NCI-H1694 (cell line): Measurements from ENCODE around the gene JARID2.

Experiments
- DNase-seq: peaks from one replicate; lab custom pipeline; 2025; lab: John Stamatoyannopoulos, UW

The JARID2 gene

DNA sequence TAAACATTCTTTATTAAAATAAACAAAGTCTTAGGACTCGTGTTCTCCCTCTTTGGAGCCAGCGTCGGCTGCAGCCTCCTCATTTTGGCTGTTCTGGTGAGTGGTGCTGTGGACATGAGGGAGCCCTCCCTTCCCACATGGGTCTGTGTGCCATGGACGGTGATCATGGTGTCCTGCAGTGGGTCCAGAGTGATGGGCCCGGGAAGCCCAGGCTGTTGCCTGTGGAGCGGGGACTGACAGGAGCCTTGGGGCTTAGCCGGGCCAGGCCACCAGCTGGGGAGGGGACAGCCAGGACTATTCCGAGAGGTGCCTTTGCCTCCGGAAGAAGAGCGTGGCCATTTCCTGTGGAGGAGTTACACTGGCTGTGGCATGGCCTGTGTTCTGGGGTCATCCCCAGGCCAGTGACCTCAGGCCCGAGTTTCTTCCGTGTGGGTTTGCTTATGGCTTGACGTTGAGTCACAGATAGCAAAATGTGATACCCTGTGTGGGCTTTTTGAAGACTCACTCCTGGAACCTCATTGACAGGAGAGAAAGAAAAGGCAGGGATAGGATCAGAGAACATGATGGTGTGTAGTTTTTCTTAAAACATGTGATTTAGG, 263.6 kb downstream of the JARID2 start:
- DNase-seq = no peak

DNA sequence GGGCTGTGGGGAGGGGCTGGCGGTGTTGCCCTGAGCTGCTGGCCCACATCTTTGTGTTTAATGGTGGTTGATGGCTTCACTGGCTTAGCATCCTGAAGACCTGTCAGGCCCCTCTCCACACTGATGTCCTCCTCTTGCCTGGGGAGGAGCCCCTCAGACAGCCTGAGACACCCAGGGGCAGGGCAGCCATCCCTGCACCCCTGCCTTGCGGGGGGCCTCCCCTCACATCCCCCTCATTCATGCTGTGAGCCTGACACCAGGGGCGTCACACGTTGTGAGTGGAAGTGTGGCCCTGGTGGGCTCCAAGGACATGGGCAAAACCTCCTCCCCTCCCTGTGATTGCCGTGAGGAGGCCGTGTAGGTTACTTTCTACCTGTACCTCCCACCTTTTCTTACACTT, 264.3 kb downstream of the JARID2 start:
- DNase-seq = no peak

DNA sequence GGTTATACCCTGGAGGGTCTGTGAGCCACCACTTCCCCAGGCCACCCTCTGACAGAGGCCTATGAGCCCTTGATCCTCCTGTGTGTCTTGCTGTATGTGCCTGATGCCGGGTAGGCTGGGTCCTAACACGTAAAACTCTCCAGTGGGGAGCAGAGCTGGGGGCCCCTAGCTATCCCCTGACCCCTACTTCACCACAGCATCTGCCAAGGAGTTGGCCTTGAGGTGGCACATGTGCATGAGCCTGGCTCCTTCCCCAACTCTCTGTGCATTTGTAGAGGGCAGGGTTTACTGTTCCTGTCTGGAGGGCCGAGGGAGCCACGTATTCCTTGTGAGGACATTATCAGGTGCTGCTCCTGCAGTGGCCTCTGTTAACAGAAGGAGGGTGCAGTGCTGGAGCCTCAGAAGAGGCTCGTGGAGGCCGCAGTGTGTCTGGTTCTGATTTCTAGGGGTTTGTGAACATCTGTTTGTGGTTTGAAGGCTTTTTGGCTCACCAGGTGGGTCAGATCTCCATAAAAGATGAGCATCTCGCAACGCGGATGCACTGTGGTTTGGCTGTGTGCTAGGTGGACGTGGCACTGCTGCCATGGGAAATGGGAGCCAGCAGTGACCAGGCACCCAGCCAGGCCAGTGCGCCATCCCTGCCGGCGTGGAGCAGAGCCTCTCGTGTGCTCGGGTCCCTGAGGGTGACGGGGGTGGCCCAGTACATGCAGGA, 264.8 kb downstream of the JARID2 start:
- no peak for DNase-seq

DNA sequence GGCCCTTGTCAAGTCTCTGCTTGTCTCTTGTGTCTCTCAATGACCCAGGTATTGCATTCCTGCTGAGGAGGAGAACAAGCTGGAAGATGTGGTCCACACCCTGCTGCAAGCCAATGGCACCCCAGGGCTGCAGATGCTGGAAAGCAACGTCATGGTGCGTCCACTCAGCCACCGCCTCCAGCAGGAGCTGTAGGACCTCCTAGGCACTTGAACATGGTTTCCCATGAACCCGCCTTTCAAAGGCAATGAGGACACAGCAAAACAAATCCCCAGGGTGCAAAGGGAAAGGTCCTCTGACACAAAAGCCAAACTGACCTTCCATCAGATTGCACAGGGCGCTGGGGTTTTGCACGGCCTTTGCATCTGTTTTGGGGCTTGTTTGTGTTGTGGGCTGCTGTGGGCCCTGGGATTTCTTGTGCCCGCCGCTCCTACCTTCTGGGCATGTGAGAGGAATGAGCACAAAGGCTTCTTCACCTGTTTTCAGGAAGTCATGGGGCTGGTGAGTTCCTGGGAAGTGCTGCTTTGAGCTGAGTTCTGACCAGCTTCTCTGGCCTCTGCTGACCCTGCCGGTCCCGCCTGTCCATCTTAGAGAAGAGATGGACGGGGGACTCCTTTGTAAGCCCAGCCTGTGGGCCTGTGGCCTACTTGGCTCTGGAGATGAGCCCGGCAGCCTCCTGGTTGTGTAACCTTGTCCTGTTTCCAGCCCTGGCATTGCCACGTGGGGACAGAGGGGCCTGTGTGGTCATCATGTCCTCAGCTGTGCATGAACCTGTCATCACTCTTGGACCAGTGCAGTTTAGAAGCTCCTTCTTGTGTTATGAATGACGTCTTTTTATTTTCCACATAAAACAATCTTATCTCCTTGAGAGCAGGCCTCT, 265.6 kb downstream of the JARID2 start:
- no peak for DNase-seq

DNA sequence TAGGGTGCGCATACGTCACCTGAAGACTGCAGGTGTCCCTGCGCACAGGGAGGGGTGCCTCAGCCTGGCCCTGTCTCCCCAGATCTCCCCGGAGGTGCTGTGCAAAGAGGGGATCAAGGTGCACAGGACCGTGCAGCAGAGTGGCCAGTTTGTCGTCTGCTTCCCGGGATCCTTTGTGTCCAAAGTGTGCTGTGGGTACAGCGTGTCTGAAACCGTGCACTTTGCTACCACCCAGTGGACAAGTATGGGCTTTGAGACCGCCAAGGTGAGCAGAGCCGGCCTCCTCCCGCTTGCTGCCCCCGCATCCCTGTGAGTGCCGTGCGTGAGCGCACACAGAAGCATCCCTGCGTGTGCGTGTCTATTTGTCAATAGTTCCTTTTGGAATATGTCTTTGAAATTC, 266.3 kb downstream of the JARID2 start:
- DNase-seq = no peak

DNA sequence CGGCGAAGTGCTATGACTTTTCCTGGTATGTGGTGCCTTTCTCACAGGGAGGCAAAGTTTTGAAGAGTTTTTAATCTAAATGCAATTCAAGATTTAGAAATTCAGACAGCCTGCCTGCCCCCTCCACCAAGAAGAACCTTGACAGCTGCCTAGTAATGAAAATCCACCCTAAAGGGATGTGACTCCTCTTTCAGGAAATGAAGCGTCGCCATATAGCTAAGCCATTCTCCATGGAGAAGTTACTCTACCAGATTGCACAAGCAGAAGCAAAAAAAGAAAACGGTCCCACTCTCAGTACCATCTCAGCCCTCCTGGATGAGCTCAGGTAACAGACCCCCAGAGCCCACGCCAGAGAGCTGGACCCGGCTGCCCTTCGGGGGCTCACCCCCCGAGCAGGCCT, 266.9 kb downstream of the JARID2 start:
- DNase-seq = no peak

DNA sequence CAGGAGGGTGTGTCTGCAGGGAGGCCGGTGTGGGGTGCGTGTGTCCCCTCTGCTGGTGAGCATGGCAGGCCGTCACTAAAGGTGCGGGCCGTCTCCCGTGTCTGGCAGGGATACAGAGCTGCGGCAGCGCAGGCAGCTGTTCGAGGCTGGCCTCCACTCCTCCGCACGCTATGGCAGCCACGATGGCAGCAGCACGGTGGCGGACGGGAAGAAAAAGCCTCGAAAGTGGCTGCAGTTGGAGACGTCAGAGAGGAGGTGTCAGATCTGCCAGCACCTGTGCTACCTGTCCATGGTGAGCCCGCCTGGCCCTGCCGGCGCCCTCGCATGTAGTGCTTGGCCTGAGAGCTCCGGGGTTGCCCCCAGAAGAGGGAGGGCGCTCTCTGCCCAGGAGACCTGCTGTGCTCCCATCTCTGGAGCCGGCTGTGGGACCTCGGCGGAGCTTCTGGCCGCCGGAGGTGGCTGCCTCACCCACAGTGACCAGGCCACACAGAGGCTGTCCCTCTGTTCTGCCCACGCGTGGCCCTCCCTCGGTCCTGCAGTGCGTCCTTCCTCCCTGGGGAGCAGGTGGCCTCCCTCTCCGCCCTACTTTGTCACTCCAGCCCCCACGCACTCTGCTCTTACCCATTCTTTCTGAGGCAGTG, 267.4 kb downstream of the JARID2 start:
- DNase-seq = no peak

DNA sequence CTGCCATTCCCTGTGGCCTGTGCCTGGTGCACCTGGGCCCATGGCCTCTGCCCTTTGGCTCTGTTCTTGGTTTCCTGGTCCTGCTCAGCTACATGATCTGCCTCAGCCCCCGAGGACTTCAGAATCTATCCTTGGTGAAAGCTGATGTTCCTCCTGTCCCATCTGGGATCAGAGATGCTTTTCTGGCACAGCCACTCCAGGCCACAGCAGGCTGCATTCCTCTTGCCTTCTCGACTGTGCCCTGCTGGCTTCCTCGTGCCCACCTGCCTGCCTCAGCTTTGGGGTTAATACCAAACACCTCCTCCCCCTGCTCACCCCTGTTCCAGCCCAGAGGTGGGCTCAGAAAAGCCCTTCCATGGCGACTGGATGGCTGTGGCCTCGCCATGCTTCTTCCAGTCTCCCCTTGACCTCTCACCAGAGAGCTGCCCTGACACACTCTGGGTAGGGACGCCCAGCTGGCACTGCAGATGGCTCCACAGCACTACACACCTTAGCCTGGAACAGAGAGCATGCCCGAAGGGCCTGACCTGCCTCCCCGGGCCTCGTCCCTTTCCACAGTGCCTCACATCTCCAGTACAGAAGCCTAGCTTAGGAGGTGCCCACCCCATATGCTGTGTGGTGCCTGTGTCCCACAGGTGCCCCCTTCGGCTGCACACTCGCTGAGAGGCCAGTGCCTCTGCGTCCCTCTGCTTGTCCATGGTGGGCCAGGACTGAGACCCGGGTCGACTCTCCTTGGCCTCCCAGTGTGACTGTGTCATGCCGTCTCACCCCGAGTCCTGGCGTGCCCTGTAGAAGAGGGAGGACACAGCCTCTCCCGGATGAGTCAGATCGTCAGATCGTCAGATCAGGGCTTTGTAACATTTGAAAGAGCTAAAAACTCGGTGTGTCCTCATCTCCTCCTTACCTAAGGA, 268.2 kb downstream of the JARID2 start:
- DNase-seq = no peak

DNA sequence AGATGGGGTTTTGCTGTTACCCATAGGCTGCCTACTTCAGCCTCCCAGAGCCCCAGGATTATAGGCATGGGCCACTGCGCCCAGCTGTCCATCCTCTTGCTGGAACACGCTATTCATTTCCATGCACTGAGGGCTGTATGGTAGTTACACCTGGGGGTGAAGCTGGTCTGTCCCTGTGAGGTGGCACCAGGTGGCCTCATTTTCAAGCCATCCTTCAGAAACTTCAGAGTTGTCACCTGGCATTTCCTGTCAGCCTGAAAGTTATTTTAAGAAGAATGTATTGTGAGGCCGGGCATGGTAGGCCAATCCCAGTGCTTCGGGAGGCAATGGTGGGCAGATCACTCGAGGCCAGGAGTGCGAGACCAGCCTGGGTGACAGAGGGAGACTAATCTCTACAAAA, 269.4 kb downstream of the JARID2 start:
- DNase-seq = no peak

DNA sequence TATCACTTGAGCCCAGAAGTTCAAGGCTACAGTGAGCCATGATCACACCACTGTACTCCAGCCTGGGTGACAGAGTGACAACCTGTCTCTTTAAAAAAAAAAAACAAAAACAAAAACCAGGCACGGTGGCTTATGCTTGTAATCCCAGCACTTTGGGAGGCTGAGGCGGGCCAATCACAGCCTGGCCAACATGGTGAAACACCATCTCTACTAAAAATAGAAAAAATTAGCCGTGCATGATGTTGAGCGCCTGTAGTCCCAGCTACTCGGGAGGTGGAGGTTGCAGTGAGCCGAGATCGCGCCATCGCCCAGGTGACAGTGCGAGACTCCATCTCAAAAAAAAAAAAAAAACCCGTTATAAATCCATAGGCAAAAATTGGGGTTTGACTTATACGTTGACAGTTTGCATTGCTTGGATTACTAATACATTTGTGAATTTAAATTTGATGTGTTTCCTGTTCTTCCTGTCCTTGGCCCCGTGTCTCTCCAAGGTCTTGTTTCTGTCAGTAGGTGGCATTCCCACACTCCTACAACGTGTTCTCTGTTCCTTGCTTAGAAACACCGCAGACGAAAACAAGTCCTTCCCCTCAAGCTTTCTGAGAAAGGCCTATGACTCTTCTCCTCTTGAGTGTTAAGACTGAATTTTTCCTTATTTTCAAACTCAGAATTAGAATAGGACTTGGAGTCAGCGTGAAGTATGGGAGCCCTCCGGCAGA, 269.9 kb downstream of the JARID2 start:
- no peak for DNase-seq

DNA sequence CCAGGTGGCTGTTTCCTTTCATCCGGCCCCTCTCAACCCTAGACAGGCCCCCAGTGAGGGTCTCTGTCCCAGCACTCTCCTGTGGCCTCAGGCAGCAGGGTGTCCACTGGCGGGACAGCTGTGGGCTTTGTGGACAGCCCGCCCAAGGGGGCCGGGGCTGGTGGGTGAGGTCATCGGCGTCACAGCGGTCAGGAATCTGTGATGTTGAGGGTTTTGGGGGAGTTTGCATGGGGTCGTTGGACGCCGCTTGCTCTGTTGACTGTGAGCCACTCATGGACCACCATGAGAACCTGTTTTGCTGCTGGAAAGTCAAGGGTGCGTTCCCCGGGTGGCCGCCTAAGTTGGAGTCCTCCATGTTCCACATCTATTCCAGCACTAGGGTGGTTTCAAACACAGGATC, 270.5 kb downstream of the JARID2 start:
- no peak for DNase-seq

DNA sequence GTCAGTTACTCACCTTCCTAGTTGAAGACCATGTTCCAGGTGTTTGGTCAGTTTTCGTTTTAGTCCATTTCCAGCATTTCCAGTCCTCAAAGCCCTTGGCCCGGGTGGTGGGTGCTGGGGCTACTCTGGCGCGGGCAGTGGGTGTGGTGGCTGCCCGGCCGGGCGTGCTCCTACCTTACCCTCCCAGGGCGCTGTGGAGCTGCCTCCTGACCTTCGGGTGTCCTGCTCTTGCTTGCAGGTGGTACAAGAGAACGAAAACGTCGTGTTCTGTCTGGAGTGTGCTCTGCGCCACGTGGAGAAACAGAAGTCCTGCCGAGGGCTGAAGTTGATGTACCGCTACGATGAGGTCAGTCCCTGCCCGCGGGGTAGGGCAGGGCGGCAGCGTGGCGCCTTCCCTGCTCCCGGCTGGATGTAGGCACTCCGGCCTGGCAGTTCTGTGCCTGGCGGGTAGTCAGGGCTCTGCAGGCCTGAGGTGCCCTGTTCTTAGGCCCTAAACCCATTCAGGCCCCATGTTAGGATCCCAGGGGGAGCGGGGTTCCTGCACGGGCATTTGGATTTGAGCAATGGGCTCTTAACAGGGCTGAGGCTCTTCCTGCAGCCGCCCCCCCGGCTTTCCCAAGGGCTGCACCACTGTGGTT, 271.2 kb downstream of the JARID2 start:
- DNase-seq = no peak

DNA sequence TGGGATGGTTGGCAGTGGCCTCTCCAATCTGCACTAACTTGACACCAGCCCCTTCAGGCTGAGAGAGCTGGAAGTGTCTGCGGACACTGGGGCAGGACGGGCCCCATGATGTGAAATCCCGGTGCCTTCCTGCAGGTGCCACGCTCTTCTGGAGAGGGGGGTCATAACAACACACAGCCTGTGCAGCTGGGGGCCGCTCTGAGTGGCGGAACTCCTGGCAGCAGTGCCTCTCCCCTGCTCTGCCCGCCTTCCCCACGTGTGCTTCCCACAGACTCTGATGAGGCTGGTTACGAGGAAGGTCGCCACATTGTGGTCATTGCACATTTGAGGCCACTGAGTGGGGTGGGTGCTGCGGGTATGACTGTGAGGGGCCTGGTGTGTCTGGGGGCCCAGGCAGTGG, 271.7 kb downstream of the JARID2 start:
- DNase-seq = no peak

DNA sequence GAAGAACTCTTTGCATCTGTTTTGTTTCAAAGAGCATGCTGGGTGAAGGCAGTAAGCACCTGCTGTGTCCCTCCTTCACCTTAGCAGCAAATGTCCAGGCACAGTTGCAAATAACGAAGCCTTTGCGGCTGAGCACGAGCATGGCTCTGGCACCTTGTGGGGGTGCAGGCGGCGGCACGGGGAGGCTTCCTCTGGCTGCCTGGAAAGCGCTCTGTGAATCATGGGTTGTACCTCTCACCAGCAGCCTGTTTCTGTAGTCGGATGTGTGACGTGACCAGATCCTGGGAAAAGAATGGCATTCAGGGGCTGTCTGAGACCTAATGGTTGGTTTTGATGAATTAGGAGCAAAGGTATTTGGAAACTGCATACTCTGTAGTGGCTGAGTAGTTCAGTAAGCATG, 272.2 kb downstream of the JARID2 start:
- no peak for DNase-seq

DNA sequence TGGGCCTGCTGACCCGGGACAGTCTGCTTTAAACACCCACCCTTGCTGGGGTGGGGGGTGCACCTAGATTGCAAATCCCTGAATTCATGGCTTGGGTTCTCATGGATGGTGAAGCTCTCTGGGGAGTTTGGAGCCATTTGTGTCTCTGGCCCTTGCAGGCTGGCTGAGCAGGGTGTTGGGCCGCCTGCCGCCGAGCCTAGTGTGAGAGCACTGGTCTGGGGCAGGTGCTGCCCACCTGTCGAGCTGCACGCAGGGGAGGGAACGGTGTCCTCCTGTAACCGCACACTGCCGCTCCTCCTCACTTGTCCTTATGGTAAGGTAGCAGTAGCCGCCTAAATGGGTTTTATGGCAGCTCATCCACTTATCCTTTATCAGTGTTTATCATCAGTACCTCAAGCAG, 273.0 kb downstream of the JARID2 start:
- no peak for DNase-seq

DNA sequence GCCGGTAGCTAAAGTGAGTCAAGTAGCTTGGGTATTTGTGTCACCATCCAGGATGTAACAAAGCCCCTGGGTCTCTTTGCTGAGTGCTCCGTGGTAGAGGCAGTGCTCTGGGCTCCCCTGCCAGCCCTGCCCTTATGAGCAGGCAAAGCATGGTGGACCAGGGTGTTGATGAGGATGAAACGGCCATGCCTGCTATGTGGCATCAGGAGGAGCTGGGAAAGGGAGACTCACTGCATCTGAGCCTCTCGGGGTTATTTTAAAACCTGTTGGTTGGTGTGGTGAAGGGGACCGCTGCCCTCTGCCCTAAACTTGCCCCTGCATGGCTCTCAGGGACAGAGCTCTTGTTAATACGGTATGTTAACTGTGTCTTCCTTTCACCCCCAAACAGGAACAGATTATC, 273.8 kb downstream of the JARID2 start:
- DNase-seq = no peak

DNA sequence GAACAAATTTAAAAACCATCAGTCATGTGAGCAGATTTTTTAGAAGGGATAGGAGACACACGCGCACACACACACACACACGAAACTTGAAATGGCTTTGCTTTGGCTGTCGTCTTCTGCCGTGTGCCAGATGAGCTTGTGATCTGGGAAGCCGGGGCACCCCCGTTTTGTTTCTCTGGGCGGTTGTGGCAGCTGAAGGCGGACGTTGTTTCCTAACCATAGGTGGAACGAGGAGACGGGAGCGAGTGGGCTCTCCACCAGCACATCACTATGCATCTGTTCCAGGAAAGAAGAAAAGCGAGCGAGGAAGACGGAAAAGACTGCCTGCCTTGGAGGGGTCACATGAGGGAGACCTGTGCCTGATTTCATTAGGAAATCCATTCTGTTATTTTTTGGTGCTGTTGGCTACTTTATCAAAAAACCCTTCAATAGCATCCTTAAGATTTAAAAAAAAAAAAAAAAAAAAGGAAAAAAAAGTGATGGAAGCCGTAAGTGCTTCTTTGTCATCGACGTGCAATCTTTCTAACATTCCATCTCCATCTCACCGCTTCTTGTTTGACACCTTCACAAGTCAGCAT, 274.8 kb downstream of the JARID2 start:
- no peak for DNase-seq

DNA sequence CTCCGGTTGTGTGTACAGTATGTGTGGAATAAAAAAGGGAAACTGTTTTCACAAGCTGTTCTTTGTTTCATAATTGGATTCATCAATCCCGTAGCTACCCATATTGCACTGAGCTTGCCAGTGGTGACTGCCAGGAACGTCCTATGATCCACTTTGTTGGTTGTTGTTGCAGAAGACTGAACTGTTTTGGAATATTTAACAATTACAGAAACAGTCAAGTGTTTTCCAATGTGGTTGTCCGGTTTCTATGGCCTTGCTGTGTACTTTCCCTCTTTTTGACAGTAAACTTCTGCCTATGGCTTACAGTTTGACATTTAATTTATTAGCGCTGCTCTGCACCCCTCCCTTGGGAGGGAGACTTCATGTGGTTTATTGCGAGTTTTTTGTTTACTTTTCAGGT, 275.7 kb downstream of the JARID2 start:
- no peak for DNase-seq

DNA sequence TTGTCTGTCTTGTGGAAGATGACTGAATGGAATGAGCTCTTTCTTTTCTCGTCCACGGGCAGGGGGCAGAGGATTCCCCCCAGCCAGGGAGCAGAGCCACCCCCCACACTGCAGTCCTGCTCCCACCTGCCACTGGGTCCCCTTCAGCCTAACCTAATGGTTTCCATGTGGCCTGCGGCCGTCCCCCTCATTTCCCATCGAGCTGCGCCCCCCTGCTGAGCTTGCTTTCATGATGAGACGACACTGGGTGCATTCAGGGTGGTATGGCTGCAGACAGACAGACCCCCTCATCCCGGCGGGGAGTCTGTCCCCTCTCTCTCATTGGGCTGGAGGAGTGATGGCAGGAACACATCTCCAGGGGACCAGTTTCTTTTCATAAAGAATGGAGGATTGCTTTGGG, 276.2 kb downstream of the JARID2 start:
- no peak for DNase-seq

DNA sequence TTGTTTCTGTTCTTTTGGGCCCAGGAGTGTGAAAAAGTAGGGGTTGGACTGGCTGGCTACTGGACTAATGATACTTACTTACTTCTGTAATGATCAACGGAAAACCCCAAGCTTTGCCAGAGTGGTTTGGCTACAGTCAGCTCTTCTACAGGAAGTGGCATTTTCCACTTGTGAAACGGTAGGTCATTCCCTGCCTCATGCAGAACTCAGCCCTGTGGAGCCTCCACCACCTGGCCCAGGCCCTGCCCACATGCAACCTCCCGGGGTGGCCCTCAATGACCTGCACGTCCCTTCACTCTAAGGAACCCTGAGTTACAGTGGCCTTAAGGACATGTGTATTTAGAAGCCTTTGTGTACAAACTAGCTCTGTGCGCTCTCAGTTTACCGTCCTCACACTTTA, 276.6 kb downstream of the JARID2 start:
- DNase-seq = no peak
